Measurements from ENCODE around the gene CDKN2AIPNL. TPM values are rescaled to one million over a fixed set of nuclear protein-coding genes. Genes with fewer than 3 reads are reported as not detected.

Gene CDKN2AIPNL
- total and polyA plus RNA-seq, 2 of the 8 experiments (the other 6 are each of a cell fraction or from before 2014, with no cell fraction given), result 40.0 to 56.3 TPM

DNA sequence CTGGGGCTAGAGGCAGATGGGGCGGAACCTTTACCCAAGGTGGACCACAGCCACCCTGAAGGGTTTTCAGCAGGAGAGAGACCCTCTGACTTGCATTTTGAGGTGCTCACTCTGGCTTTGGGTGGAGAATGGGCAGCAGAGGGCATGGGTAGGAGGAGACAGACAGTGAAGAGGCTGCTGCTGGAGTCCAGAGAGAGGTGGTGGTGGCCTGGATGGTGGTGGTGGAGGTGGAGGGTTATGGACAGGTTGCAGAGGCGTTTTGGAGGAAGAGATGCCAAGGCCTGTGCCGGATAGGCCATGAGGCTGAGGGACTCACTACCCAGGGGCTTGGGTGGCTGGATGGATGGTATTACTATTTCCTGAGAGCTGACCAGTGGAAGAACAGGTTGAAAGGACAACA is 46.1 kb upstream of the CDKN2AIPNL start (continued):
- TF ChIP-seq NRF1 (IDR thresholded peaks at IDR 0.05; ENCODE audit: low read depth, low read length) (no peak), PHF8 (conservative IDR thresholded peaks at IDR 0.05; ENCODE audit: low read depth, low read length) (no peak), HDAC6 (IDR thresholded peaks at IDR 0.05; ENCODE audit: low read depth, low read length) (no peak), POU5F1 (IDR thresholded peaks at IDR 0.05; ENCODE audit: low read depth, low read length) (no peak), CEBPB (IDR thresholded peaks at IDR 0.05; ENCODE audit: low read depth, low read length) (no peak), POLR2AphosphoS5 (IDR thresholded peaks at IDR 0.05; ENCODE audit: low read depth, low read length) (no peak), CREB1 (IDR thresholded peaks at IDR 0.05) (no peak), EP300 (IDR thresholded peaks at IDR 0.05; ENCODE audit: borderline replicate concordance in 1 of 2, low read depth in 2 of 2, low read length in 2 of 2) (no peak), POLR2A (IDR thresholded peaks at IDR 0.05; ENCODE audit: control extremely low read depth in 1 of 2, low read depth in 2 of 2, low read length in 2 of 2) (no peak)
